NCI-H2029 (cell line): ENCODE results near the gene HELB.

Experiments
- DNase-seq: peaks from one replicate; lab custom pipeline; 2025; lab: John Stamatoyannopoulos, UW

The HELB gene

DNA sequence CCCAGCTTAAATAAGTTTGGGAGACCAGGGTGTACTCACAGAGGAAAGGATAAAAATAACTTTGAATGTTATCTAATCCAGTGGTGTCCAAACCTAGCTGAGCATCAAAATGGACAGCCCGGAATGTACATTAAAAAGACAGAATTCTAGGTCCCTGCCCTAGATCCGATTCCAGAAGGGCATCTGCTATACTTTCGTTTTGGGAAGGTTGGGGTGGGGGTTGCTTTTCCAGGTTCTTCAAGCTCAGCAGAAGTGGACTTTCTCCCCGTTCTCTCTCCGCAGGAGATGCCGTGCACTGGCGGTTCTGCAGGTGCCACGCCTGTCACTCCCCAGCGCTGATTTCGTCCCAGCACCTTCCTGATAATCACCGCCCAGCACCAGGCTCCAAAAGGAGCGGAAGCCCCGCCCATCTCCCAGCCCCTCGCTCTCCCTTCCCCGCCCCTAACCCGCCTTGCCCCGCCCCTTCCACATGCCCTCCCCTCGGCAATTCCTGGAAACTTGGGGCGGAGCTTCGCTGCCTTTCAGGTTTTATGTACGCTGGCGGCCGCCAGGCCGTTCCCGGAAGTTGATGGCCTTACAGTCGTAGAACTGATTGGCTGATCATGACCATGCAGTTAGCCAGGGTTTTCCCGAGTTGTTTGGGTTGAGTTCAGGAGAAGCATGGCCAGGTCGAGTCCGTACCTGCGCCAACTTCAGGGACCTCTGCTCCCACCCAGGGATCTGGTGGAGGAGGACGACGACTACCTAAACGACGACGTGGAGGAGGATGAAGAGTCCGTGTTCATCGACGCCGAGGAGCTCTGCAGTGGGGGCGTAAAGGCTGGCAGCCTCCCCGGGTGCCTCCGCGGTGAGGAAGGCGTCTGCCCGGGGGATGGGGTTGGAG is at the start of gene HELB:
HELB (plus strand) TSS at position 550 of the 883 bp plus-strand sequence; CDS start at position 661, 111 bp downstream.
- DNase-seq = peak; percentile 97

DNA sequence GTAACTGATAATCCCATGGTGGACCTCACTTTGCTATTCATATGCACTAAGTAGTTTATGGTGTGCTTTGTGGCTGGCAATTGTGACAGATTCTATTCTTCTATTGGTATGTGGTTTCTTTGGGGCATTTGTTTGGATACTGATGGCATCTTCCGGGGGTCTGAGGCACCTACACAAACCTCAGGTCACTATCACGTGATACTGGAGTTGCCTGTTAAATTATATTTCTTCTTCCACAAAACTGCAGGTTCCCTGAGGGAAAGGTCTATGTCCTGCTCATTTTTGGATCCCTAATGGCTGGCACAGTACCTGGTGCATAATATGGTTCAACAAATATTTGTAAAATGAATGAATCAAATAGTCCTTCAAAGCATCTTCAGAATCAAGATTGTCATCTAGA is 49.5 kb upstream of the HELB start:
- DNase-seq = no peak

DNA sequence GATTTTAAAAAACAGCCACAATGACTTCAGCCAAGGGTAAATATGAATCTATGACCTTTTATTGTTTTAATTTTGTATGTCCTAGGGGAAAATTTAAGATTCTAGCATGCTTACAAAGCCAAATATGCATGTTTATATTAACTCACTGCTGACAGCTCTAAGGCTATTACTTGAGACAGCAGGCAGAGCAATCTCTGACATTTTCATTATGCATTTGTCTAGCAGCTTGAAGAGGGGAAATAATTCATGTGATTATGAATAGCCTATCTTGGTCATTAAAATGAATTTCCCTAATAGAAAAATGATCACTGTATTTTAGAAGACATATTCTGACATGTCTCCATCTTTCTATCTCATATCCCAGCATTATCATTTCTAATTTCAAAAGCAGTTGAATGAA is 46.6 kb upstream of the HELB start:
- no peak for DNase-seq

DNA sequence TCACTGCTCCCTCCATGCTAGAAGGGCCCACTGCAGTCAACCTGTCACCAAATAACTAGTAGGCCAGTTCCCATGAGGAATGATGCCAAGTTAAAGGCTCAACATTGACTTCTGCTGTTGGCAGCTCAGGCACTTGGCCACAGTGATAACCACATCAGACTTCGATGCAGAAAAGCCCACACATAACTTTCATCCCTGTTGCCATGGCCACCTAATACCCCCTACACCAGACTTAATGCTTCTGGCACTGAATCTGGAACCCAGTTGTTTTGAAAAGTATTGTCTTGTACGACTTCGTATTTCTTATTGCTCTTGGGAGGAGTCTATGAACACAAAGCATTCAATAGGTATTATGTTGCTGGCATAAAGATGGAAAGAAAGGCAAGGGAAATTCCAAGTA is 44.3 kb upstream of the HELB start:
- DNase-seq = no peak

- DNase-seq = no peak
Measured at GRCh38 chr12:66262737-66263136, 39.6 kb upstream of the HELB start.

DNA sequence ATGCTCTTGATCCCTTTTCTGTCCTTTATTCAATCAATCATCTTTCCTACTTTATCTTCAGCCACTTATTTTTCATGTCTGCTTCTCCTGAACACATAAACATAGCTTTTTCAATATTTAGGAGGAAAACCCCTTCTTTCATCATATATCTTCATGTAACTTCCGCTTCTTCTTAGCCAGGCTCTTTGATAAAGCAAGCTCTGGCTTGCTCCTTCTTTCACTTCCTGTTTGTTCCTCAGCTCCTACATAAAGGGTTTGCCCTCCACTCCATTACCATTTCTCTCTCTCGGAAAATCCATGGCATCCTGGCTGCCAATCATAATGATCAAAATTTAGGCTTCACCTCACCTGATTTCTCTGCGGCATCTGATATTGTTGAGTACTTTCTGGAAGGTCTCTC is 33.7 kb upstream of the HELB start:
- DNase-seq = no peak

- no peak for DNase-seq
Measured at GRCh38 chr12:66269142-66269541, 33.2 kb upstream of the HELB start.

GRCh38 chr12:66269757-66270383 is 32.4 kb upstream of the HELB start:
- DNase-seq = no peak

DNA sequence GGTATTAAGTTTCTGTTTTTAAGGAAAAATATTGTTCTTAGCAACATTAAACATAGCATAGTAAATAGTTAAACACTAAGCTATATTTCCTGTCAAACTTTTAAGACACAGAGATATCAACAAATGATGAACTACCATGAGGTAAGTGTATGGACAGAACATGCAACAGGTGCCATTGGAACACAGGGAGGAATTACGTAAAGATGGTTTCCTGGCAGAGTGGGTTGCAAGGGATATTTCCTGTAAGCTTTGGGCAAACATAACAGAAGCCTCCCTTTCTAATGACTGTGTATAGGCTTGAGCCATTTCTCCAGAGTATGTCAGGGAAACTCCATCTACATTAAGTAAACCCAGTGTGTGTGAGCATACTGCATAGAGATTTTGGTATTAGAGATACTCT is 31.7 kb upstream of the HELB start:
- DNase-seq = no peak

GRCh38 chr12:66272650-66273049 is 29.6 kb upstream of the HELB start:
- DNase-seq = no peak

GRCh38 chr12:66273147-66273546 is 29.1 kb upstream of the HELB start:
- no peak for DNase-seq

GRCh38 chr12:66275040-66275439 is 27.3 kb upstream of the HELB start:
- no peak for DNase-seq

GRCh38 chr12:66279123-66279712 is 23.1 kb upstream of the HELB start:
- no peak for DNase-seq

DNA sequence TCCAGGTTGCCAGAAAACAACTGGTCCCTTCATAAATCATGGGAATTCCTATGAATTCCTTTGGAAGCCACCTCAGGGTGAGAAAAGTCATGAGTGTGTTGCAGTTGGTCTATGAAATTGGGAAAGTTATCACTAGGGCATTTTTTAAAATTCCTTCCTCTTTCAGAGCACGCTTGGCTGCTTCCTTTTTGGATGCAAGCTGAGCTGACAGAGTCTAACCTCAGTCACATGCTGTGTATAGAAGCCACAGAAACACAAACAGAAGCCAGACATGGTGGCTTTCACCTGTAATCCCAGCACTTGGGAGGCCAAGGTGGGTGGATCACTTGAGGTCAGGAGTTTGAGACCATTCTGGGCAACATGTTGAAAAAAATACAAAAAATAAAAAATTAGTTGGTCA is 21.7 kb upstream of the HELB start:
- DNase-seq = no peak

GRCh38 chr12:66282244-66282643 is 20.0 kb upstream of the HELB start:
- no peak for DNase-seq

- no peak for DNase-seq
Measured at GRCh38 chr12:66287275-66287674, 15.0 kb upstream of the HELB start.

GRCh38 chr12:66288121-66288520 is 14.2 kb upstream of the HELB start:
- DNase-seq = no peak

GRCh38 chr12:66289485-66289884 is 12.8 kb upstream of the HELB start:
- DNase-seq = no peak

DNA sequence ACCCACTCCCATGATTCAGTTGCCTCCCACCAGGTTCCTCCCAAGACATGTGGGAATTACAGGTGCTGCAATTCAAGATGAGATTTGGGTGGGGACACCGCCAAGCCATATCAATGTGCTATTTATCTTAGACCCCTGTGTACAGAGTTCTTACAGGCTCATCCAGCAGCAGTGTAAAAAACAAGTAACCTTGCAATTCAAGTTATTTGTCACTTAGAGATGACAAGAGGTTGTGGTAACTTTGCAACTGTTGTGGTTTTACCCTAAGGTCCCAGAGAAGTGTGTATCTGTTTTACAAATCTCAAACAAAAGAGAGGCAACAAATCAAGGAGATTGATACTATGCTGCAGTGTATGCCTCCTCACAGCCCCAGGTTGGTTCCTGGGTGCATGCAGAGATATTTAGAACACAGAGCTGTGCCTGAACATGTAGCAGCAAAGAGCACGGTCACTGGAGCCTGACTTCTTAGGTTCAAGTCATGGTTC is 11.5 kb upstream of the HELB start:
- no peak for DNase-seq

GRCh38 chr12:66296176-66296683 is 6.1 kb upstream of the HELB start:
- no peak for DNase-seq

- no peak for DNase-seq
Measured at GRCh38 chr12:66297080-66297479, 5.2 kb upstream of the HELB start.

- DNase-seq = no peak
Measured at GRCh38 chr12:66297923-66298322, 4.4 kb upstream of the HELB start.

DNA sequence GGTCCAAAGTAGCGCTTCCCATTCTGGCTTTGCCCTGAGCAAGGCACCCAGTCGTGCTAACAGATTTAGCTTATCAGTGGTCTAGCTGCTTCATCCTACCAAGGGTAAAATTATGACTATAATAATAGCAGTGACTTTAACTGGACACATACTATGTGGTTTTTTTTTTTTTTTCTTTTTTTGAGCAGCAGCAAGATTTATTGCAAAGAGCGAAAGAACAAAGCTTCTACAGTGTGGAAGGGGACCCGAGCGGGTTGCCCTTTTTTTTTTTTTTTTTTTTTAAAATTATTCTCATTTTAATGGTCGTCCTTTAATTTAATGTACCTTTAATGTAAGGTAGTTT is 505 bp downstream of the HELB start:
- DNase-seq = no peak
